ENCODE results near the gene APRT.

GRCh38 chr16:88778271-88778525, 33.5 kb downstream of the APRT start:
- TF ChIP-seq TCF7L2 (IDR thresholded peaks at IDR 0.05; ENCODE audit: borderline replicate concordance, extremely low read depth, insufficient read depth, insufficient read length) = no peak
- no peak for TF ChIP-seq CTCF (IDR thresholded peaks at IDR 0.05 in 2 of 3, conservative IDR thresholded peaks at IDR 0.05 in 1 of 3; ENCODE audit: borderline replicate concordance in 1 of 3, insufficient read depth in 1 of 3, low read depth in 2 of 3, low read length in 2 of 3)
- no peak for TF ChIP-seq EZH2 (IDR thresholded peaks at IDR 0.05)
